ENCODE measurements around the gene GALNT10.
"Not testable (repeated sequence)": the region's sequence is repeated elsewhere in the genome, so short reads cannot be mapped to it uniquely, and the experiment has no call there.

GALNT10 gene

DNA sequence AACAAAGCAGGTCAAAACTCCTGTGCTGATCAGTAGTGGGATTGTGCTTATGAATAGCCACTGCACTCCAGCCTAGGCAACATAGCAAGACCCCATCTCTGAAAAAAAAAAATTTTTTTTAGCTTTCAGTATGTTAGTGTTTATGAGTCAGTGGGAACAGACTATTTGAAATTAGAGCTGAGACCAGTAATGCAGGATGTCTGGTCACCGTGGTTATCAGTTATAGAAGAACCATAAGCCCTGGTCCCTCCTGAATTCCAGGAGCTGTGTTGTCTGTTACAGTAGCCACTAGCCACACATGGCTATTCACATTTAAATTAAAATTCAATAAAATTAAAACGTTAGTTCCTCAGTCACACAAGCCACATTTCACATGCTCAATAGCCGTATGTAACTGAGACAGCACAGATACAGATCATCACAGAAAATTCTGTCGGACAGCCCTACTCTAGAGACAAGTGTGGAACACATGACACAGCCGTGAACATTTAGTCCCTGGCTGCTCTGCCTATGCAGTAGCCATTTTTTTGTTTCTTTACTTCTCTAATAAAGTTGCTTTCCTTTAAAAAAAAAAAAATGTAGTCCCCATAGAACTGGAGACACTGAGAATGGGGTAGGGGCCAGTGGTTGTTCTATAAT, 159.2 kb downstream of the GALNT10 start:
- TF ChIP-seq ZNF274 (IDR thresholded peaks at IDR 0.05; ENCODE audit: low read depth, low read length) = no peak
- no peak overlapping the region for H3K4me3 ChIP-seq (ENCODE audit: low read length)

DNA sequence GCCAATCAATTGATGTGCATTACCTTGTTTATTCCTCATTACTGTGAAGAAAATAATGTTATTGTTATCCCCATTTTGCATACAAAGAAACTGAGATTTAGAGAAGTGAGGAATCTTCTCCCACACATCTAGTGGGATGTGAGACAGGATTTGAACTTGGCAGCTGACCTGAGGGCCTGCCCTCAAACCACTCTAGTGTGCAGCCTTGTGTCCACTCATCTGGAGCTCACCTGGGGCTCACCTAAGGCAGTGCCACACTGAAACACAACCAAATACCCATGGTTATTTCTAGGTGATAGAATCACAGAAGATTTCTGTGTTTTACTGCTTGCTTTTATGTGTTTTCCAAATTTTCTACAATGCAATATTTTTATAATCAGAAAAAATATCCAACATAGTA, 160.6 kb downstream of the GALNT10 start:
- no peak for TF ChIP-seq ZNF274 (IDR thresholded peaks at IDR 0.05; ENCODE audit: low read depth, low read length)
- no peak overlapping the region for H3K4me3 ChIP-seq (ENCODE audit: low read length)

DNA sequence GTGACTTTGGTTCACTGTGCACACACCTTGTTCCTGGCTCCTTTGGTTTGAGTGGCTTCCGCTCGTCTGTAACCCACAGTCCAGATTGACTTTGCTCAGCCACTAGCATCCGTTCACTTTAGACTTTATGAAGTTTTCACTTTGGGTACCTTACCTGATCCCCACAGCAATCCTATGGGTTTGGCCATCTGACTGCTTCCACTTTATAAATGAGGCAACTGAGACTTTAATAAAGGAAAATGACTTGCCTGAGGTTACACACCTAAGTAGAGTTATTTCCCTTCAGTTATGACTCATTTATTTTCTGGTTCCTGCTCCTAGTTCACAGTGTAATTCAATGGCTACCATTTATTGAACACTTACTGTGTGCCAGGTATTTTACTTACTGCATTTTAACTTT, 161.0 kb downstream of the GALNT10 start:
- H3K4me3 ChIP-seq (ENCODE audit: low read length) = no peak overlapping the region
- no peak for TF ChIP-seq ZNF274 (IDR thresholded peaks at IDR 0.05; ENCODE audit: low read depth, low read length)

DNA sequence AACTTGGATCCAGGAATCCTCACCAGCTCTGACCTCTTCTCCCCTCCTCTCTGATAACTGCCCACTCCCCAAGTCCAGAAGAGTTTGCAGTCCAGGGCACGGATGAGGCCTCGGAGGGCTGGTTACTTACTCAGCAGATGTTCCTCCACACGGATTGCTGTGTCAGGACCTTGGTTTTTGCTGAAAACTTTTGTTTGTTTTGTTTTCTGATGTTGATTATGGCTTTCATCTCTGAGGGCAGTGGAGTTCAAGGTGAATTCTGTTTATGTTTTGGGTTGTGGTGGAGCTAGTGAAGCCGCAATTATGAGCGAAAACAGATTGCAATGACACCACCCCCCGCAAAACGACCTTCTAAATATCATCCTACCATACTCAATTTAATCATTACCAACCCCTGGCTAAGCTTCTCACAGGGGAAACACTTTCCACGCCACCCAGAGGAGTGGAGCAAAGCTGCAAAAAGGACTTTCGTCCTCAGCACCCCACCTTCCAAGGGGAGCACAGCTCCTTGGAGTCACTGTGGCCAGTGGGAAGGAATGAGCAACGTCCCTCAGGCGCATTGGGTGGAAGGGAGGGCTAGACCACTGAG, 162.5 kb downstream of the GALNT10 start:
- no peak overlapping the region for H3K4me3 ChIP-seq (ENCODE audit: low read length)
- TF ChIP-seq ZNF274 (IDR thresholded peaks at IDR 0.05; ENCODE audit: low read depth, low read length) = no peak

DNA sequence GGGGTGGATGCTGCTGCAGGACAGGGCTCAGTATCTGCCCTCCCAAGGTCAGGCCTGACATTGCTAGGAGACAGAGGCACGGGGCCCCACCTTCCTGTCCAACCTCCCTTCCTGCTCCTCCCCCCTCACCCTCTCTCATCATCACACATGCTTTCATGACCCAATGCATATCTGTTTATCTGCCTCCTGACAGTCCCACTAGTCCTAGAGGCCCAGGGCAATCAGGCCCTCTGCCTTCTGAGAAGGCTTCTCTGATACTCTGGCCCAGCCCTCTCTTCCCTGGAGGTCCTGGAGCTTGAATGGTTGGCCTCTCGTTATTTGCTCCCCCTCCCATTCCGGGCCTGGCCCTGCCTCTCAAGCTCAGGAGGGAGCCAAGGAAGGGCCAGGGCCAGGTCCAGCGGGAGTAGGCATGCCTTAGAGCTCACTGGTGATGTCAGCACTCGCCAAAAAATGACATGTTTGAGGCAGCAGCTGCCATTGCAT, 164.6 kb downstream of the GALNT10 start:
- H3K4me3 ChIP-seq (ENCODE audit: low read length) = no peak overlapping the region
- TF ChIP-seq ZNF274 (IDR thresholded peaks at IDR 0.05; ENCODE audit: low read depth, low read length) = no peak

DNA sequence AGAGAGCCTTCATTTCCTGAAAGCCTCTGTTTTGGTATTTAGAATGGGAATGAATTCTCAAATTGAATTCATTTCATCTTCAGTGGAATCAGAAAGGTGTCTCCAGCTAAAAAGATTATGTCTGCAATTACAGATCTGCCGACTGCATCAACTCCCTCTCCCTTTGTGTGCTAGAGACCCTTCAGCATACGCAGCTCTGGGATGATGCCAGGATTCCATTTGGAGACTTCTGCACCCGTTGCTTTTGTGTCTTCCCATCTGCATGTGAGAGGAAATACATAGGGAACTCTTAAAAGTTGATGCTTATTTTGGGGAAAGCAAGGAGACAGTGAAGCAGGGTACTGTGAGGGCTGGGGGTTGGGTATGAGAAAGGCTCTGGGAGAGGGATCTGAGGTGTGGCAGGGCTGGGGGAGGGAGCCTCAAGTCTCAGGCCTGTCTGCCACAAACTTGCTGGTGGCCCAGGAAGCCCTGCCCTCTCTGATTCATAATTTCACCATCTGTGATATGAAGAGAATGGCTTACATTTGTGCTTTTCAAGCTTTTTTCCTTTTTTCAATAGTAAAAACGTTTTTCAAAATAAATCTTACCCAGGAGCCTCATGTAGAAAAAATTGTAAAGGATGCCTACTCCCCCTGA, 165.6 kb downstream of the GALNT10 start:
- H3K4me3 ChIP-seq (ENCODE audit: low read length) = no peak overlapping the region
- no peak for TF ChIP-seq ZNF274 (IDR thresholded peaks at IDR 0.05; ENCODE audit: low read depth, low read length)

DNA sequence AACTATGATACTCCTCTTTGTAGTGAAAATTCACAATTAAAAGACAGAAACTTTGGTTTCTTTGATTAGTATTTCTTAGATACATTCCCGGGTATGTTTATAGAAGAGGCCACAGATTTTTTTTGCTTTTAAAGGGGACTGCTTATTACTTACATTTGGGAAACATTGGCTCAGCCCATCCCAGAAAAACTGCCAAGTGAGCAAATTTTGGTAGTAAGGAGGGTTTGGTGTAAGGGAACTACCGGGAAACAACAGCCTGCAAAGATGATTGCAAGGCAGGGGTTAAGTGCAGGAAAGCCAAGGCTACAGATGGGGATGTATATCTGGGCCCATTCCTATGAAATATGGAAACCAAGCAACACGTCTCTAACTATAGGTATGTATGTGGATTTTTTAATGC, 166.4 kb downstream of the GALNT10 start:
- no peak overlapping the region for H3K4me3 ChIP-seq (ENCODE audit: low read length)
- no peak for TF ChIP-seq ZNF274 (IDR thresholded peaks at IDR 0.05; ENCODE audit: low read depth, low read length)

DNA sequence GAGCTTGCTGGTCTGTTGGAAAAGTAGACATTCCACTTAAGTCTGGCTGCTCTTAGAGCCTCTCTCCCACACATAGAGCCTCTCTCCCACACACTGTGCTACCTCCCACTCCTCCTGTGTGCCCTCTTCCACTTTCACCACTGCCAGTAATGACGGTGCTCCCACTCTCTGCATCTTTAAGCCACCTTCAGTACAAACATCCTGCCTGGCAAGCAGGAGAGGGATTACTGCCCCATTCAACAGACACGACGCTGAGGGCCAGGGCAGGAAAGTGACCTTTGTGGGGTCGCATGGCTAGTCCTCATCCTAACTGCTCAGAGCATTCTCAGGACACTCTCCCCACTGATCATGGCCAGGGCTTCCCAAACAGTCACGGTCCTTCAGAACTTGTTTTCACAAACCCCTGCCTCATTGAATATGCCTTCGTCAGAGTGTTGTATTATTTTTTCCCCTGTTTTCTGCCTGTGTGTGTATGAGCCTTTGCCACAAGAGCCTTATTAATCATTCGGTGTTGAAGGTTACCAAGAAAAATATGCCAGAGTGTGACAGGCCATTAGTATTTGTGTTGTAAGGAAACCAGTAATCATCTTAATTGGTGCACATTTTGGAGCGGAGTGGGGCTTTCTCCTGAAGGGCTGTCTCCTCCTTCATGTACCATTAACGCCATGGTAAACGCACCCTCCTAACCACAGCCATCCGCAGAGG, 168.1 kb downstream of the GALNT10 start:
- TF ChIP-seq ZNF274 (IDR thresholded peaks at IDR 0.05; ENCODE audit: low read depth, low read length) = no peak
- no peak overlapping the region for H3K4me3 ChIP-seq (ENCODE audit: low read length)

DNA sequence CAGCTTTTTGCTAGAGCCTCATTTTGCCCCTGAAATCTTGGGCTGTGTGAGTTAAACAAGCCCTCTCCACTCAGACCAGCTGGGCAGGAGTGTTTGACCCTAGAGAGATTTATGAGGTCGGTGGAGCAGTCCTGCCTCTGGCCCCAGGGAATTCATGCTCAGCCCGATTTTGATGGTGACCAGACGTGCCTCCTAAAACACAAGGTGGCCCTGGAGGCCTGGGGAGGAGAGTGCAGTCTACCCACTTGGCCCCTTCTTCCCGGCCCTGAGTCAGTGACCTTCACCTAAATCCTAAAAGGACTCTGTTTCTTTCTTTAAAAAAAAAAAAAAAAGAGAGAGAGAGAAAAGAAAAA, 168.7 kb downstream of the GALNT10 start:
- no peak overlapping the region for H3K4me3 ChIP-seq (ENCODE audit: low read length)
- no peak for TF ChIP-seq ZNF274 (IDR thresholded peaks at IDR 0.05; ENCODE audit: low read depth, low read length)

DNA sequence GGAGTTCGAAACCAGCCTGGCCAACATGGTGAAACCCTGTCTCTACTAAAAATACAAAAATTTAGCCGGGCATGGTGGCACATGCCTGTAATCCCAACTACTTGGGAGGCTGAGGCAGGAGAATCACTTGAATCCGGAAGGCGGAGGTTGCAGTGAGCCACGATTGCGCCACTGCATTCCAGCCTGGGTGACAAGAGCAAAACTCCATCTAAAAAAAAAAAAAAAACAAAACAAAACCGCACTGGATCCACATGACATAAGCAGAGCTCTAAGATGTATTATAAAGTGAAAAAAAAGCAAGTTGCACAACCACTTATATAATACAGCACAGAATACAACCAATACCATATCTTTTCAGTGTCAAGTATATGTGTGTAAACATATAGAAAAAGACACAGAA, 169.7 kb downstream of the GALNT10 start:
- H3K4me3 ChIP-seq (ENCODE audit: low read length) = not testable (repeated sequence)

DNA sequence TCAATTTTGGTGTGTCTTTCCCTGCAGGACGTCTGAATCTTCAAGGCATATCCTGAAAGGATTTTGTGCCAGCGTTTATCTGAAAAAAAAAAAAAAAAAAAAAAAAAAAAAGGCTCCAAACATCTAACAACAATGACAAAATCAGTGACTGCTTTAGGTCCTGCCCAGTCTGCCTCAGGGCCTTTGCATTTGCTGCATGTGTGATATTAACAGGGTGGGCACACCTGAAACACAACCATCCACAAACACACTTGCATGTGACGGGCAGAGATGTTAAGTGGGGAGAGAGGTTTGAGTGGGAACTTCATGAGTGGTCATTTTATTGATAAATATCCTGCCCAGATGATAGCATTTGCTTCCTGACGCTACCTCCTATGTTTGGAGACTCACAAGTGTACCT, 172.9 kb downstream of the GALNT10 start:
- TF ChIP-seq ZNF274 (IDR thresholded peaks at IDR 0.05; ENCODE audit: low read depth, low read length) = no peak
- H3K4me3 ChIP-seq (ENCODE audit: low read length) = no peak overlapping the region

DNA sequence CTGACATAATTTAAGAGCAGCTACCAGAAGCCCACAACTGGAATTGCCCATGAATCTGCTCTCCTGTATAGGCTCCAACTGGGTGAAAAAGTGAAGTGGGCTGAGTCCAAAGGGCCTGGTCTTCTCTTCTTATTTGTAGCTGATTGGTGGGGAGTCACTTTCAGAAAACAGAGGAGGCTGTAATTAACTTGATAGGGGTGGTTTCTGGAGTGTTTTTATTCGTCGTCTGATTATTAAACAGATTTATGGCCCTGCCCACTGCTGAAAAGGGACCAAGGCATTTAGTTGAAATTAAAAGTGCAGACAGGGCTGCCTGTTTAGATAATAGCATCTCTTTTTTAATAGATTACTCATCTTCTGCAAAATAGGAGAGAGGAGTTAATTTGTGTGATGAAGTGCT, 174.2 kb downstream of the GALNT10 start:
- TF ChIP-seq ZNF274 (IDR thresholded peaks at IDR 0.05; ENCODE audit: low read depth, low read length) = no peak
- no peak overlapping the region for H3K4me3 ChIP-seq (ENCODE audit: low read length)

DNA sequence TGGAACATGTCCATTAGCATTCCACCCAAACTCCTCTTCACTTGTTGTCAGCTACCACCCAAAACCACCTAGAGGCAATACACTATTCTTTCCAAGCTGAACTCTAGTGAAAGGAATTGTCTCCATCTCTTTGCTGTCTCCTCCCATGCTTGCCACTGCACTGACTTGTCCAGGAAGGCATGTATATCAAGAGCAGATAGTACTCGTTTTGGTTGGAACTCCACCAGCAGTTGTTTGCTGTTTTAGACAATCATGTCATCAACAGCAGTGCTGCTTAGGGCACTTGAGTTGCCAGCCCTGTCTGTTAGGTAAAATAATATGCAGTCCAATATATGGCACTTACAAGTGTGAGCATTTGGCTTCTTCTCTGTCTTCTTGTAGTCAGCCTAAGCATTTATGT, 175.3 kb downstream of the GALNT10 start:
- no peak overlapping the region for H3K4me3 ChIP-seq (ENCODE audit: low read length)
- TF ChIP-seq ZNF274 (IDR thresholded peaks at IDR 0.05; ENCODE audit: low read depth, low read length) = no peak

DNA sequence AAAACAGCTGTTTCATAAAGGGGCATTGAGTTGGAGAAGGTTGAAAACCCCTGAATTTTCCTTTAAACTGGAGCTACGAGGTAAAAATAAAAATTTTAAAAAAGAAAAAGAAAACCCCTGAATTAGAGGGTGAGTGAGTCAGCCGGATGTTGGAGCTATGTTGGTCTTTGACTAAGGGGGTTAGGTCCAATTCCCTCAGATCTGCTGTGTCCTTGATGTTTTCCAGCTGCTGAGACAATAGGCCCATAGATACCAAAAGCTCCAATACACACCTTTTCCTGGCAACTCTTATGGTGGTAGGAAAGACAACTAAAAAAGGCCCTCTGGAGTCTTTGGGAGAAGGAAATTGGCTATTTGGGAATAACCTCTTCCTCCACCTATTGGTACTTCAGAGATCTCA, 175.8 kb downstream of the GALNT10 start:
- no peak overlapping the region for H3K4me3 ChIP-seq (ENCODE audit: low read length)
- TF ChIP-seq ZNF274 (IDR thresholded peaks at IDR 0.05; ENCODE audit: low read depth, low read length) = no peak

DNA sequence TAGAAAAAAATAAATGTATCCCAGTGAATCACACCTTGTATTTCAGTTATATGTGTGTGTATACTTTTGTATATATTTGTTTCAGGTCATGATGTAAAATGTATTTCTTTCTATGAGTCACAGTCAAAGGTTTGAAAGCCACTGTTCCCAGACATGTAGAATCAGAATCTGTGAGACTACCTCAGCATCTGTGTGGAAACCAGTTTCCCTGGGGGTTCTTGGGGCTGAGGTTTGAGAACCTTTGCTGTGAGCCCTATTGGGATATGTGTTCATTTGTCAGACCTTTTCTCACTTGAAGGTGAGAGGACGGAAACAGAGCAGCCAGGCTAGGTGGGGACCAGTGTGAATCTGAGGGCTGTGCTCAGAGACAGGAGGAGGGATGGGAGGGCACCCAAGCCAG, 176.6 kb downstream of the GALNT10 start:
- TF ChIP-seq ZNF274 (IDR thresholded peaks at IDR 0.05; ENCODE audit: low read depth, low read length) = no peak
- H3K4me3 ChIP-seq (ENCODE audit: low read length) = no peak overlapping the region
